Fibroblast of lung (primary cell): ENCODE measurements around the gene SF3B4. TPM values are rescaled to one million over a fixed set of nuclear protein-coding genes. Genes with fewer than 3 reads are reported as not detected.

Experiments used
- DNase-seq, 2 donors: peaks; one replicate each; pipeline versions ENCODE4 v3.0.0 to v3.0.0-alpha.2; 2010; ENCODE audit warnings: low read depth in 2 of 2
- H2AFZ ChIP-seq: 2 replicates; pipeline ENCODE4 v1.5.1; 2012; ENCODE audit warnings: low read length, control low read depth, inconsistent platforms
- H3K27ac ChIP-seq: 2 replicates; pipeline ENCODE4 v1.5.1; 2011; ENCODE audit warnings: low read length, control low read depth; ENCODE audit not compliant: insufficient read depth
- H3K27me3 ChIP-seq: 2 replicates; pipeline ENCODE4 v1.5.1; 2011; ENCODE audit warnings: mild to moderate bottlenecking, low read length; ENCODE audit not compliant: control insufficient read depth, insufficient read depth
- H3K36me3 ChIP-seq: 2 replicates; pipeline ENCODE4 v1.5.1; 2011; ENCODE audit warnings: low read length; ENCODE audit not compliant: control insufficient read depth, insufficient read depth
- H3K4me1 ChIP-seq: 2 replicates; pipeline ENCODE4 v1.5.1; 2011; ENCODE audit warnings: low read length; ENCODE audit not compliant: control insufficient read depth, insufficient read depth; ENCODE audit errors: extremely low read depth
- H3K4me2 ChIP-seq: 2 replicates; pipeline ENCODE4 v1.5.1; 2011; ENCODE audit warnings: low read length, control low read depth; ENCODE audit not compliant: insufficient read depth; ENCODE audit errors: extremely low read depth
- H3K4me3 ChIP-seq, 4 experiments: fragments of 200-600 bp in 1 of 4; sonication (generic) in 1 of 4; replicated peaks in 1 of 4; 2 replicates each; pipeline ENCODE4 v1.5.1; 2011 to 2016; ENCODE audit warnings: low read length in 4 of 4, low read depth in 3 of 4, mild to moderate bottlenecking in 3 of 4, control low read depth in 2 of 4, inconsistent platforms in 1 of 4, mixed read lengths in 1 of 4; ENCODE audit not compliant: insufficient read depth in 1 of 4; ENCODE audit errors: control extremely low read depth in 1 of 4
- H3K79me2 ChIP-seq: 2 replicates; pipeline ENCODE4 v1.5.1; 2012; ENCODE audit warnings: mild to moderate bottlenecking, low read length, inconsistent platforms; ENCODE audit not compliant: control insufficient read depth, insufficient read depth
- H3K9ac ChIP-seq: 2 replicates; pipeline ENCODE4 v1.5.1; 2011; ENCODE audit warnings: mild to moderate bottlenecking, low read length, control low read depth; ENCODE audit not compliant: insufficient read depth
- H3K9me3 ChIP-seq: 2 replicates; pipeline ENCODE4 v1.5.1; 2012; ENCODE audit warnings: low read depth, low read length; ENCODE audit not compliant: control insufficient read depth, insufficient read depth
- H4K20me1 ChIP-seq: 2 replicates; pipeline ENCODE4 v1.5.1; 2011; ENCODE audit warnings: low read length; ENCODE audit not compliant: control insufficient read depth, insufficient read depth; ENCODE audit errors: extremely low read depth
- EZH2 ChIP-seq: IDR thresholded peaks from 2 replicates; pipeline ENCODE4 v1.5.1; 2012; ENCODE audit warnings: low read length, control low read depth, mild to moderate bottlenecking; ENCODE audit errors: missing control alignments
- polyA plus RNA-seq, 2 donors: library from polyadenylated mRNA; depleted of rRNA in 1 of 2; stranded (reverse) in 1 of 2; unstranded in 1 of 2; fragments of >200 nt; gene quantifications; 2 replicates each; pipeline ENCODE4 v1.2.1, GENCODE V29; 2011 to 2012; ENCODE audit warnings: missing spikeins in 1 of 2
- total RNA-seq: library from RNA; depleted of rRNA; stranded (reverse); fragments of >200 nt; gene quantifications from 2 replicates; pipeline ENCODE4 v1.2.1, GENCODE V29; 2014
- TF ChIP-seq, protein P1 (sequence below), 2 donors: IDR thresholded peaks in 1 of 2; conservative IDR thresholded peaks in 1 of 2; 1 replicate in 1 of 2; 2 replicates in 1 of 2; pipeline ENCODE4 v1.5.1; 2011 to 2012; ENCODE audit warnings: low read length in 2 of 2, control low read depth in 1 of 2, inconsistent platforms in 1 of 2, low read depth in 1 of 2, mild to moderate bottlenecking in 1 of 2

Gene SF3B4
- total and polyA plus RNA-seq, 2 donors (not counting 1 experiment from before 2014, with no cell fraction given), result 9.9 to 29.9 TPM

DNA sequence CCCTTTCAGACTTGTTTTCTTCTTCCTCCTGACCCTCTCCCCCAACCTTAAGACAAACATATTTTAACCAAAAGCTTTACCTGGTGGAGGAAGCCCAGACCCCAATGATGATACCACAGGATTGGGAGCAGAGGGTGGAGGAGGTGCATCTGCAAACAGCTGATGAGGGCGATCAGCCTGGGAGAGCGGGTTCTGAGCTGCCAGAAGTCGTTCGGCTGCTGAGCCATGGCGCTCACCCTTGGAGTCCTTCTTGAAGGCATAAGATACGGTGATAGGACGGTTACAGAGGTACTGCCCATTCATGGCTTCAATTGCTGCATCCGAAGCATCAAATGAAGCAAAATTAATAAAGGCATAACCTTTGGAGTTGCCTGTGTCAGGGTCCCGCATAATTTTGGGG, 1.3 kb downstream of the SF3B4 start:
- no peak for DNase-seq
- no peaks in the 10 kb centered on the region for H3K9me3 ChIP-seq
- H4K20me1 ChIP-seq, result no peaks in the 10 kb centered on the region
- H3K4me3 ChIP-seq, result peak overlapping the region in 2 of 4 experiments; percentile 79 to 85
- H2AFZ ChIP-seq, result no peak overlapping the region
- no peak overlapping the region for H3K9ac ChIP-seq
- no peaks in the 10 kb centered on the region for H3K27me3 ChIP-seq
- H3K79me2 ChIP-seq, result peaks cover 28% of the 10 kb centered on the region
- peak overlapping the region; percentile 67 for H3K4me2 ChIP-seq
- no peak overlapping the region for H3K27ac ChIP-seq
- H3K4me1 ChIP-seq, result peaks cover 10% of the 10 kb centered on the region
- peaks cover 22% of the 10 kb centered on the region for H3K36me3 ChIP-seq
- TF ChIP-seq, protein P1, sequence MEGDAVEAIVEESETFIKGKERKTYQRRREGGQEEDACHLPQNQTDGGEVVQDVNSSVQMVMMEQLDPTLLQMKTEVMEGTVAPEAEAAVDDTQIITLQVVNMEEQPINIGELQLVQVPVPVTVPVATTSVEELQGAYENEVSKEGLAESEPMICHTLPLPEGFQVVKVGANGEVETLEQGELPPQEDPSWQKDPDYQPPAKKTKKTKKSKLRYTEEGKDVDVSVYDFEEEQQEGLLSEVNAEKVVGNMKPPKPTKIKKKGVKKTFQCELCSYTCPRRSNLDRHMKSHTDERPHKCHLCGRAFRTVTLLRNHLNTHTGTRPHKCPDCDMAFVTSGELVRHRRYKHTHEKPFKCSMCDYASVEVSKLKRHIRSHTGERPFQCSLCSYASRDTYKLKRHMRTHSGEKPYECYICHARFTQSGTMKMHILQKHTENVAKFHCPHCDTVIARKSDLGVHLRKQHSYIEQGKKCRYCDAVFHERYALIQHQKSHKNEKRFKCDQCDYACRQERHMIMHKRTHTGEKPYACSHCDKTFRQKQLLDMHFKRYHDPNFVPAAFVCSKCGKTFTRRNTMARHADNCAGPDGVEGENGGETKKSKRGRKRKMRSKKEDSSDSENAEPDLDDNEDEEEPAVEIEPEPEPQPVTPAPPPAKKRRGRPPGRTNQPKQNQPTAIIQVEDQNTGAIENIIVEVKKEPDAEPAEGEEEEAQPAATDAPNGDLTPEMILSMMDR (conservative IDR thresholded peaks at IDR 0.05 in 1 of 2, IDR thresholded peaks at IDR 0.05 in 1 of 2; ENCODE audit: low read depth in 1 of 2, low read length in 2 of 2), result no peak
- no peak for TF ChIP-seq EZH2

DNA sequence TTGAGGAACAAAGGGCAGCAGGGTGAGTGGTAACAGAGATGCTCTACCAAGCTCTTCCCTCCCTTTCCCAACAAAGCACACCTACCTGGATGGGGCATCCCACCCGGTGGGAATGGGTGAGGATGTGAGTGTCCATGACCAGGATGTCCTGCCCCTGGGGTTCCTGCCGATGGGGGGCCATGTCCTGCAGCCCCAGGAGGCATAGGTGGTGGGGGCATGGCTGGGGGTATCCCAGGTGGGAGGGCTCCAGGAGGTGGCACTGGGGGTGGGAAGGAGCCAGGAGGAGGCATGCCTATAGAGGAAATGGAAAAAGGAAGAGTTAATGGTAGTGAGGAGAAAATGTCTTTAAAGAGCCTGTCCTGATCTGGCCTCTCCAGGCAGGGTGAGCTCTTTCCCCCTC, 1.9 kb downstream of the SF3B4 start:
- DNase-seq, result no peak
- peaks cover 22% of the 10 kb centered on the region for H3K36me3 ChIP-seq
- H3K27ac ChIP-seq, result no peak overlapping the region
- peak overlapping the region; percentile 67 for H3K4me2 ChIP-seq
- no peak for TF ChIP-seq EZH2
- TF ChIP-seq, protein P1 (conservative IDR thresholded peaks at IDR 0.05 in 1 of 2, IDR thresholded peaks at IDR 0.05 in 1 of 2; ENCODE audit: low read depth in 1 of 2, low read length in 2 of 2), result no peak
- H3K9ac ChIP-seq, result no peak overlapping the region
- H3K9me3 ChIP-seq, result no peaks in the 10 kb centered on the region
- peaks cover 10% of the 10 kb centered on the region for H3K4me1 ChIP-seq
- H2AFZ ChIP-seq, result no peak overlapping the region
- no peaks in the 10 kb centered on the region for H3K27me3 ChIP-seq
- H4K20me1 ChIP-seq, result no peaks in the 10 kb centered on the region
- peak overlapping the region in 1 of 4 experiments; percentile 7 for H3K4me3 ChIP-seq
- peaks cover 28% of the 10 kb centered on the region for H3K79me2 ChIP-seq

DNA sequence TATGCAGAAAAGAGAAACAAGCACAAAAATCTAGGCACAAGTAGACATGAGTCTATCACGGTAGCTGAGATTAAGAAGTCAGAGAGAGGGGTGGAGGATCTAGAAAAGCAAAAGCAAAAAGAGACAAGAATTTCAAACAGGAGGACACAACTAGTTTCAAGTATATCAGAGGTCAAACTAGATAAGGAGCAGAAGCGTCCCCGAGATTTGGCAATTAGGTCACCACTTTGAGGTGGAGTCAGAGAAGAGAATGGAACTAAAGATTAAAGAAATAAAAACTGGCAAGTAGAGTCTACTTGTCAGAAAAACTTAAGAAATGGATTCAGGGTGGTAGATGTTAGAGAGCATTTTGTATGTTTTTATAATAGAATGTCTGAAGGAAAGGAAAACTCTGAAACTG, 2.3 kb downstream of the SF3B4 start:
- no peak overlapping the region for H3K9ac ChIP-seq

More for the DNA sequence above, 2.3 kb downstream of the SF3B4 start:
- TF ChIP-seq EZH2, result no peak
- TF ChIP-seq, protein P1 (conservative IDR thresholded peaks at IDR 0.05 in 1 of 2, IDR thresholded peaks at IDR 0.05 in 1 of 2; ENCODE audit: low read depth in 1 of 2, low read length in 2 of 2), result no peak
- peaks cover 22% of the 10 kb centered on the region for H3K36me3 ChIP-seq
- H3K4me3 ChIP-seq, result no peak overlapping the region
- no peak overlapping the region for H2AFZ ChIP-seq
- no peak for DNase-seq
- H3K4me2 ChIP-seq, result no peak overlapping the region
- H3K9me3 ChIP-seq, result no peaks in the 10 kb centered on the region
- H3K27ac ChIP-seq, result no peak overlapping the region
- H4K20me1 ChIP-seq, result no peaks in the 10 kb centered on the region
- H3K79me2 ChIP-seq, result peaks cover 28% of the 10 kb centered on the region
- peaks cover 10% of the 10 kb centered on the region for H3K4me1 ChIP-seq
- H3K27me3 ChIP-seq, result no peaks in the 10 kb centered on the region
